GM23248 (cell line): ENCODE data around the gene PODN. TPM values are rescaled to one million over a fixed set of nuclear protein-coding genes. Genes with fewer than 3 reads are reported as not detected.

ENCODE experiments used
- DNase-seq: peaks from one replicate; pipeline ENCODE4 v3.0.0-alpha.2; 2015
- H2AFZ ChIP-seq: fragments of 200-600 bp; sonication (generic); 2 replicates; pipeline ENCODE4 v1.6.1; 2016; ENCODE audit warnings: antibody characterized with exemption
- H3F3A ChIP-seq: fragments of 200-600 bp; sonication (generic); 2 replicates; pipeline ENCODE4 v1.6.1; 2016; ENCODE audit warnings: mild to moderate bottlenecking, antibody characterized with exemption, mixed run types; ENCODE audit not compliant: insufficient read depth
- H3K27ac ChIP-seq: fragments of 200-600 bp; sonication (generic); 2 replicates; pipeline ENCODE4 v1.5.1; 2016; ENCODE audit warnings: mild to moderate bottlenecking
- H3K27me3 ChIP-seq: fragments of 200-600 bp; sonication (generic); replicated peaks from 2 replicates; pipeline ENCODE4 v1.6.1; 2016; ENCODE audit warnings: mild to moderate bottlenecking; ENCODE audit not compliant: insufficient read depth
- H3K36me3 ChIP-seq: fragments of 200-600 bp; sonication (generic); 2 replicates; pipeline ENCODE4 v1.6.1; 2016; ENCODE audit warnings: low read depth, mild to moderate bottlenecking
- H3K4me1 ChIP-seq: fragments of 200-600 bp; sonication (generic); 2 replicates; pipeline ENCODE4 v1.6.1; 2016; ENCODE audit warnings: mild to moderate bottlenecking; ENCODE audit not compliant: insufficient read depth
- H3K4me2 ChIP-seq: fragments of 200-600 bp; sonication (generic); one replicate; pipeline ENCODE4 v1.6.1; 2016; ENCODE audit warnings: mild to moderate bottlenecking; ENCODE audit not compliant: unreplicated experiment
- H3K4me3 ChIP-seq: fragments of 200-600 bp; sonication (generic); 2 replicates; pipeline ENCODE4 v1.5.1; 2016; ENCODE audit warnings: mild to moderate bottlenecking
- H3K79me2 ChIP-seq: fragments of 200-600 bp; sonication (generic); 2 replicates; pipeline ENCODE4 v1.6.1; 2016; ENCODE audit warnings: mild to moderate bottlenecking; ENCODE audit not compliant: insufficient read depth
- H3K9ac ChIP-seq: fragments of 200-600 bp; sonication (generic); 2 replicates; pipeline ENCODE4 v1.6.1; 2016; ENCODE audit warnings: mild to moderate bottlenecking
- H3K9me2 ChIP-seq: fragments of 200-600 bp; sonication (generic); 2 replicates; pipeline ENCODE4 v1.6.1; 2016; ENCODE audit warnings: mixed run types, mild to moderate bottlenecking, moderate library complexity; ENCODE audit not compliant: insufficient read depth
- H3K9me3 ChIP-seq: fragments of 200-600 bp; sonication (generic); one replicate; pipeline ENCODE4 v1.6.1; 2017; ENCODE audit warnings: low read depth
- H4K20me1 ChIP-seq: fragments of 200-600 bp; sonication (generic); 2 replicates; pipeline ENCODE4 v1.6.0; 2016; ENCODE audit not compliant: insufficient read depth
- EZH2 ChIP-seq: fragments of 200-600 bp; sonication (generic); IDR thresholded peaks from 2 replicates; pipeline ENCODE4 v1.6.1; 2018; ENCODE audit warnings: antibody characterized with exemption, mild to moderate bottlenecking; ENCODE audit not compliant: insufficient read depth, poor library complexity, severe bottlenecking
- EZH2phosphoT487 ChIP-seq: fragments of 200-600 bp; sonication (generic); IDR thresholded peaks from 2 replicates; pipeline ENCODE4 v1.6.1; 2018; ENCODE audit warnings: antibody characterized with exemption, moderate library complexity, mild to moderate bottlenecking, low read depth; ENCODE audit not compliant: insufficient read depth
- WGBS, 2 experiments: methylation state at CpG; one replicate each; pipeline ENCODE4 v1.1.6; 2015 to 2017; ENCODE audit warnings: low lambda C conversion rate in 2 of 2, low coverage in 1 of 2; ENCODE audit errors: missing lambda C conversion rate in 2 of 2; 5-methylcytosine and 5-hydroxymethylcytosine counted together
- in situ Hi-C: fragments of 300-500 bp; cut with MboI; formaldehyde crosslinking; loops from 2 replicates; pipeline ENCODE4 v1.15.0; 2020
- polyA plus RNA-seq: library from polyadenylated mRNA; unstranded; fragments of >200 nt; fragmentation: Nextera tagmentation; extraction: Ambion mirVana; gene quantifications from 2 replicates; pipeline ENCODE4 v1.2.1, GENCODE V29; 2016
- total RNA-seq: library from RNA; depleted of rRNA; stranded (reverse); fragments of >200 nt; shearing (Covaris generic); gene quantifications from 2 replicates; pipeline ENCODE4 v1.2.3, GENCODE V29; 2014

Gene PODN
- total and polyA plus RNA-seq, 2 experiments from 2014 or later, result 54.8 to 71.6 TPM

DNA sequence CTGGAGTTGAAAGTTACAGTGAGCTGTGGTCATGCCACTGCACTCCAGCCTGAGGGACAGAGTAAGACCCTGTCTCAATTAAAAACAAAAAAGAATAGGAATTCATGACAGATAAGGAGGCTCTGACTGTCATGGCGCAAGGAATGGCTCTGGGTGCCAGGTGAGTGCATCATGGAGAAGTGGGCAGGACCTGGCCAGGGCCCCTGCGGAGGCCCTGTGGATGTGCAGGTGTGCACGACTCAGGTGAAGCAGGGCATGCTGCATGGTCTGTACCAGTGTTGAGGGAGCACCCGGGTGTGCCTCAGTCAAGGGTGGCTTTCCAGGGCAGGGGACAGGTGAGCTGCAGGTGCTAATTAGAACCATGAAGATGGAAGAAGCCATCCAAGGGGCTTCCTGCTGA is 66.4 kb downstream of the PODN start:
- Histone ChIP-seq H3F3A (no peaks in the 10 kb centered on the region), H2AFZ (no peak overlapping the region), H3K9me2 (no peaks in the 10 kb centered on the region), H3K4me1 (peaks cover 24% of the 10 kb centered on the region), H3K9me3 (no peaks in the 10 kb centered on the region), H3K4me2 (no peak overlapping the region), H3K4me3 (no peak overlapping the region), H3K9ac (no peak overlapping the region), H3K27me3 (no peaks in the 10 kb centered on the region), H3K36me3 (no peaks in the 10 kb centered on the region), H4K20me1 (no peaks in the 10 kb centered on the region), H3K79me2 (no peaks in the 10 kb centered on the region), H3K27ac (no peak overlapping the region)
- WGBS, 2 experiments, result 100% methylated on average over 3 to 4 of the region's 4 CpGs
- in situ Hi-C loops, result no loop called here
- DNase-seq, result no peak
- no peak for TF ChIP-seq EZH2phosphoT487
- TF ChIP-seq EZH2, result no peak

- Histone ChIP-seq H3K9me3 (no peaks in the 10 kb centered on the region), H3K27ac (no peak overlapping the region), H3K4me2 (no peak overlapping the region), H3K4me3 (no peak overlapping the region), H4K20me1 (no peaks in the 10 kb centered on the region), H3F3A (peaks cover 9% of the 10 kb centered on the region), H3K36me3 (no peaks in the 10 kb centered on the region), H3K4me1 (peaks cover 14% of the 10 kb centered on the region), H3K9ac (no peak overlapping the region), H3K79me2 (no peaks in the 10 kb centered on the region), H3K27me3 (no peaks in the 10 kb centered on the region), H2AFZ (no peak overlapping the region), H3K9me2 (no peaks in the 10 kb centered on the region)
- TF ChIP-seq EZH2, result no peak
- TF ChIP-seq EZH2phosphoT487, result no peak
- no peak for DNase-seq
- WGBS, 2 experiments, result 70 to 76% methylated on average over 11 to 12 of the region's 12 CpGs
- in situ Hi-C loops, result no loop called here
These were observed 68.0 kb downstream of the PODN start for GRCh38 chr1:53129891-53130597.

DNA sequence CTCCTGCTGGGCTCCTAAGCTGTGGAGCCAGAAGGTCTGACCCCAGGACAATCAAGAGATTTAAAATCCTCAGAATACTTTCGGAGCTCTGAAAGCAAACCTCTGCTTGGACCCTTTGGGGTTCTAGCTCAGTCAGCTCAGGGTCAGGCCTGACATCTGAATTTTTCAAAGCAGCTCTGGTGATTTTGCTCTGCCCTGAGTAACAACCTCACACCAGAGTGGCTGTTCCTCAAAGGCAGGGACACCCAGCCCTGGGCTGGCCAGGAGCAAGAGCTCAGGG is 68.5 kb downstream of the PODN start:
- Histone ChIP-seq H3K27me3 (no peaks in the 10 kb centered on the region), H3K4me2 (no peak overlapping the region), H3F3A (peaks cover 14% of the 10 kb centered on the region), H3K9ac (no peak overlapping the region), H3K9me2 (no peaks in the 10 kb centered on the region), H3K36me3 (no peaks in the 10 kb centered on the region), H3K4me1 (peaks cover 17% of the 10 kb centered on the region), H3K27ac (no peak overlapping the region), H3K4me3 (no peak overlapping the region), H2AFZ (no peak overlapping the region), H4K20me1 (no peaks in the 10 kb centered on the region), H3K79me2 (no peaks in the 10 kb centered on the region), H3K9me3 (no peaks in the 10 kb centered on the region)
- DNase-seq, result no peak
- 86 to 100% methylated on average over 1 of the region's 1 CpG for WGBS, 2 experiments
- TF ChIP-seq EZH2phosphoT487 (no peak), EZH2 (no peak)
- in situ Hi-C loops, result no loop called here

- Histone ChIP-seq H3K9ac (no peak overlapping the region), H3K27ac (no peak overlapping the region), H3K79me2 (no peaks in the 10 kb centered on the region), H4K20me1 (no peaks in the 10 kb centered on the region), H3F3A (peaks cover 15% of the 10 kb centered on the region), H3K9me2 (no peaks in the 10 kb centered on the region), H3K9me3 (no peaks in the 10 kb centered on the region), H3K4me1 (peaks cover 16% of the 10 kb centered on the region), H3K27me3 (no peaks in the 10 kb centered on the region), H3K36me3 (no peaks in the 10 kb centered on the region), H2AFZ (no peak overlapping the region), H3K4me3 (no peak overlapping the region), H3K4me2 (no peak overlapping the region)
- DNase-seq, result no peak
- in situ Hi-C loops, result no loop called here
- TF ChIP-seq EZH2phosphoT487 (no peak), EZH2 (no peak)
- 74 to 79% methylated on average over 9 of the region's 9 CpGs for WGBS, 2 experiments
These were observed 69.0 kb downstream of the PODN start for GRCh38 chr1:53130878-53131589.
